ENCODE measurements around the gene JAG2.

Gene JAG2

DNA sequence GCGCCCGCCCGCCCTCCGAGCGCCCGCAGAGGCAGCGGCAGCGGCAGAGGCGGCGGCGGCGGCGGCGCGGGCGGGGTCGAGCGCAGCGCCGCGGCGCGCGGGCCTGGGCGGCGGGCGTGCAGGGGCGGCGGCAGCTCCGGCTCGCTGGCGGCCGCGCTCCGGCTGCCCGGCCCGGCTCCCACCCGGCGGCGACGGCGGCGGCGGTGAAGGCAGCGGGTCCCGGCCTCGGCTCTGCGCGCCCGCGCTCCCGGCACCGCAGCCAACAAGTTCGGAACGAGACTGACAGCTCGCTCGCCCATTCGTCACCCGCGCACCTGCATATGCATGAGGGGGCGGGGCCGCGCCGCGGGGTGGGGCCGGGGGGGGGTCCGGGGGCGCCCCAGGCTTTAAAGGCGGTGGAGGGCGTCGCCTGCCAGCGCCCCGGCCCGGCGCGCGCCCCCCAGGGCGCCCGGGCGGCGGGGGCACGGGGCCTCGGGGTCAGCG, at the start of gene JAG2:
TSS of gene JAG2 (minus strand) at position 281 of the 483 bp plus-strand sequence. CDS start 356 bp downstream, outside the sequence.
- DNase-seq (ENCODE audit: low read depth in 1 of 2, low spot score in 1 of 2), result peak in 1 of 2 donors; percentile 36

GRCh38 chr14:105217774-105218173, 49.2 kb upstream of the JAG2 start:
- no peak for DNase-seq (ENCODE audit: low read depth in 1 of 2, low spot score in 1 of 2)

DNA sequence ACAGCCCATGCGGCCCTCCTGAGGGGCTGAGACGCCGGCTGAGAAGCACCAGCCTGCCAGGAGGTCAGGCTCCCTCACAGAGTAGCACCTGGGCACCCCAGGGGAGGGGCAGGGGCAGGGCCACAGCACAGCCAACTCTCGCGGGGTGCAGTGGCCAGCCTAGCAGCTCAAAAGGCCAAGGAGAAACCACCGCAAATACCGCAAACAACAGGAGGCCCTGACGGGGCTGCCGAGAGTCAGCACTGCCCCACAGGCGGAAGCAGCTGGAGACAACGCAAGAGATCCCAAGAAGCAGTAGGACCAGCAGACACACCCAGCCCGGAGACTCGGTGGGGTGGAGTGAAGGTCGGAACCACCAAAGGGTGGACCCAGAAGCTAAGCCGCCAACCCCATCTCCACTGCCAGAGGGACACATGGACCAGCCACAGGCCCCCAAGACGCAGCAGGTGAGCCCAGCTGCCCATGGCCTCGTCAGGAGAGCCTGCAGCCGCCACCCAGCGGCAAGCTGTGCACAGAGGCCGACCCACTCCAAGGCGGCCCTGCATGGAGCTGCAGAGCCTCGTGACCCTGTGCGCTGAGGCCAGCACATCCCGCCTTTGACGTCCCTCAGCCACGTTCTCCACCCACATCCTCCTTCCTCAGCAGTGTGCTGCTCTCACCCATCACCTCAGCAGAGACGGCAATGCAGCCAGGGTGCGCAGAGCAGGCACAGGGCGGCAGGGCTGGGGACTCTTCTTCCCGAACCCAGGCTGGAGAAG, 48.1 kb upstream of the JAG2 start:
- no peak for DNase-seq (ENCODE audit: low read depth in 1 of 2, low spot score in 1 of 2)

- DNase-seq (ENCODE audit: low read depth in 1 of 2, low spot score in 1 of 2), result no peak
Measured at GRCh38 chr14:105215602-105216001, 47.0 kb upstream of the JAG2 start.

DNA sequence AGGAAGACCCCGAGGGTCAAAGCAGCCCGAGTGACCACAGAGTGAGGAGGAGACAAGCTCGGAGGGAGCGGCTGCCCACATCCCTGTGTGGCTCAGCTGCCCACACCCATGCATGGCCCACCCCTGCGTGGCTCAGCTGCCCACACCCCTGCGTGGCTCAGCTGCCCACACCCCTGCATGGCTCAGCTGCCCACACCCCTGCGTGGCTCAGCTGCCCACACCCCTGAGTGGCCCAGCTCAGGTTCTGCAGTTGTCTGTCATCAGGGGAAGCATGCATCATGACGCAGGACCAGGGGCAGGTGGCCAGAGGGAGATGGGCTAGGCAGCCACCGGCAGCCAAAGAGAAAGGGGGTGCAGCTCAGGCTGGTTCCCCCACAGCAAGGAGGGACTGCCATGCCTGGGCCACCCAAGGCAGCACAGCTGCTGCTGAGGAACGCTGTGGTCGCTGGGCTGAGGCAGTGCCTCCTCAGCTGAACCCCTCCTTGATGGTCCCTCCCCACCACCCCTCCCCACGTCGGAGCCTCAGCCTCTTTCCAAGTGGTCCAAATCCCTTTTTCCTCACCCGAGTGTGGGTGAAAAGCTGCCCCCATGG, 45.8 kb upstream of the JAG2 start:
- no peak for DNase-seq (ENCODE audit: low read depth in 1 of 2, low spot score in 1 of 2)

GRCh38 chr14:105213361-105213760, 44.8 kb upstream of the JAG2 start:
- DNase-seq (ENCODE audit: low read depth in 1 of 2, low spot score in 1 of 2), result no peak

DNA sequence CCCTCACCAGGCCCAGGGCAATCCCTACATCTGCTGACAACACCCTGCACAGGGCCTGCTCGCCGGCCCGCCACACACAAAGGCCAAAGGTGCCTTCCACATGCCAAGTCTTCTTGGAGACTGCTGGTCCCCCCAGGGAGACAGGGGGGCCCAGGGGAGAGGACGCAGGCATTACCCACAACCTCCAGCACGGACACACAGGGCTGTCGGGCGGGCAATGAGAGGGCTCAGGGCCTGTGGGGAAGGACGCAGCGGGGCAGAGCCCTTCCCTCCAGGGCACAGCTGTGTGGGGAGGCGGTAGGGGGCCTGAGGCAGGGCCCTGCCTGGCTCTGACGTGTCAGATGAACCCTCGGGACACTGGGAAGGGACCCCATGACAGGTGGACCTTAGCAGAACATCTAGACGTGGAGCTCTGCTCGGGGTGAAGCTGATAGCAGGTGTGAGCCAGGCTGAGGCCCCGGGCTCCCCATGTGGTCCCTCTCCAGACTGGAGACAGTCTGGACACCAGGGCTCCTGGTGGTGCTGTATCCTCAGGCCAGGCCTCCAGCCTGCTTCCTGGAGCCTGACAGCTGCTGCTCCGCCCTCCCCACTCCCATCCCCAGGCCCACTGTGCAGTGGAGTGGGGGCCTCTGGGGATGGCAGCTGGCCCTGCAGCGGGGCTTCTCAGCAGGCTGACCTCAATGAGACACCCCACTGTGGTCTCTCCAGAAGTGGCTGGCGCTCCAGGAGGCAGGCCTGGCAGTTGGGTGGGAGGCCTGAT, 44.1 kb upstream of the JAG2 start:
- no peak for DNase-seq (ENCODE audit: low read depth in 1 of 2, low spot score in 1 of 2)

DNA sequence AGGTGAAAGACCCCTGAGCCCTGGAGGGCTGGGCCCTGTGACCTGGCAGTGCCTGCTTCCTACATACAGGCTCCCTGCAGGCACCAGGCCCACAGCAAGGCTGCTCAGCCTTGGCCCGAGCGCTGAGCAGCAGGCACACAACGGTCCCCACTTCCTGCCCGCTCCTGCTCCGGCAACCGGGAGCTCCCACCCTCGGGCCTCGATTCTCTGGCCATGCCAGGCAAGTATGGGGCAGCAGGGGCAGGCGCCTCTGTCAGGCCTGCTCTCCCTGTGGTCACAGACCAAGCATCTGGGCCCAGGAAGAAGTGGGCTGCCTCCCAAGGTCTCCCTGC, 43.1 kb upstream of the JAG2 start:
- no peak for DNase-seq (ENCODE audit: low read depth in 1 of 2, low spot score in 1 of 2)

- no peak for DNase-seq (ENCODE audit: low read depth in 1 of 2, low spot score in 1 of 2)
Measured at GRCh38 chr14:105211086-105211757, 42.6 kb upstream of the JAG2 start.

DNA sequence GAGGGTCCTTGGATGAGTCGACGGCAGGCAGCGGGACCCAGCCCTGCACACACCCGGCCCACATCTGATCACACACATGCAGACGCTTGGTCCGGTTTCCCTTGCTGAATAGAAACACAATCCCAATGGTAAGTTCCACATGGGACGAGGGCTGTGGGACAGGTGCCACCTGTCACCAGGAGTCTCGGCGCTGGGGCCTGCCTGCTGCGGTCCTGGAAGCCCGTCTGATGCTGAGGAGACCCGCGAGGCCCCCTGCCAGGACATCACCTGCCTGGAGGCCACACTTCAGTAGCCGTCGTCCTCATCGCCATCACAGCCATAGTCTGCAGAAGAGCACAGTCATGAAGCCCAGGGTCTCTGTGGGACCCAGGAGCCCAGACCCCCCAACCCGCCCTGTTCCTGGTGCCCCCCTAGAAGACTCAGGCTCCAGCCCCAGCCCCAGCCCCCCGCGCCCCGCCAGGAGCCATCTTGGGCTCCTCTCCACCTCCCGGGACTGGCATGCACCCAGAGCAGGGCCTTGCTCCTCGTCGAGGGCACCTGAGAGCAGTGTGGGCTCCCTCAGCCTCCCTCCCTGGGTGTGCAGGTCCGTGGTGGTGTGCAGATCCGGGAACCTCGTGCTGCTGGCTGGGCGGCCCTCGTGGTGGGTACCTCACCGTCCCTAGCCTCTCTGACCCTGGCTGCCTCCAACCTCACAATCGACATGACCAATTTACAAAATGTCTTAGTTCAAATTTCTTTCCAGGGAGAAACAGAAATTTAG, 41.9 kb upstream of the JAG2 start:
- no peak for DNase-seq (ENCODE audit: low read depth in 1 of 2, low spot score in 1 of 2)

DNA sequence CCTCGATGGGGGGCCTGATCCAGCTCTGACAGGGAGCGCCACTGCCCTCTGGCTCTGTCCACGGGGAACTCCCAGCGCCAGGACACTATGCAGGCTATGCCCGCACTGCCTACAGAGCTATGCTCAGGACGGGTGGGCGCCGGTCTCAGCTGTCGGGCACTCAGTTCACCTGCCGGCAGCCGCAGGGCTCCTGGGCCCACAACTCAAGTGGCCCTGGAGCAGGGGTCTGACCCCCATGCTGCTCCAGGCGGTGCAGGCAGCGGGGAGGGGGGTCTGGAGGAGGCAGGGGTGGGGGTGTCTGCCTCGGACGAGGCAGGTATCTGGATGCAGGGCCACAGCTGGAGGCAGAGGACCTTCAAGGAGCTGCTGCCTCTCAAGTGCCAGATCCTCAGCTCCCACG, 41.1 kb upstream of the JAG2 start:
- DNase-seq (ENCODE audit: low read depth in 1 of 2, low spot score in 1 of 2), result no peak

- DNase-seq (ENCODE audit: low read depth in 1 of 2, low spot score in 1 of 2), result no peak
Measured at GRCh38 chr14:105209091-105209490, 40.5 kb upstream of the JAG2 start.

DNA sequence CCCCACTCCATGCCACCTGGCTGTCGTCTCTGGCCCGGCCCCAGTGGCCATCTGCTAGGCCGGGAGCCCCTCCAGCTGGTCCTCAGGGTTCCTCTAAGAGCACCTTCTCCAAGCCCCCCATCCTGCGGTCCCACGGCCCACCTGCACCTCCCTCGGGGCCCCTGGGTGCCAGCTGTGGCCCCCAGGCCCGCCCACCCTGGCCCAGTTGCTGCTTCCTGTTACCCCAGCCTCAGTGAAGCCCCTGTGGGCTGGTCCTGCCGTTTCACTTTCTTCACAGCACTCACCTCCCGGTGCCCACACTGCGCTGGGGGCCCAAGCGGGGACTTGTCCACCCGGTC, 40.1 kb upstream of the JAG2 start:
- no peak for DNase-seq (ENCODE audit: low read depth in 1 of 2, low spot score in 1 of 2)

DNA sequence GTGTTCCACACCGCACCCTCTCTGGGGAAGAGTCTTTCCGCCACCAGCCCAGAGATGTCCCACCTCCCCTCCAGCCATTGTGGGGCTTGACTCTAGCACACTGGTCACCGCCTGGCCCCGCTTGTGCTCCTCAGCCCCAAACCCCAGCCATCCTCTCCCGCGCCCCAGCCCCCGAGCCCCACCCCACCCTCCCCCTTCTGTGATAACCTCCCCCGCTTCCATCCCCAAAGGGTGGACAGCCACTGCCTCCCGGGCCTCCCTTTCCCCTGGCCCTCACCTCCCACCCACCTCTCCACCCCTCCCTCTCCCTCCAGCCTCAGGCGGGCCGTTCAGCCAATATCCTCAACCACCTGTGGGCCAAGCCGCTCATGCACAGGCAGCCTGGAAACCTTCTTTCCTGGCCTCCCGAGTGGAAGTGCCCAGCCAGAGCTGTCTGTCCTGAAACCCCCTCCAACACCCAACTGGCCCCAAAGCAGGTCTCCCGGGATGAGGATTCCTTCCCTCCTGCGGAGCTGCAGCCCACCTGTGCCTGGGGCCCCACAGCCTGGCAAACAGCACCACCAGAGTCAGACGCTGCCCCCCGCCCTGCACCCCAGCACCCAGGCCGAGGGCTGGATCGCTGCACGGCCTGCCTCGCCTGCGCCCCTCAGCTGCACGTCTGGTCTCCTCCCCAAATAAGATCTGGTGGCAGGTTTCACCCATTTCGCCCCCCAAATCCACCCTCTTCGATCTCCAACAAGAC, 39.6 kb upstream of the JAG2 start:
- DNase-seq (ENCODE audit: low read depth in 1 of 2, low spot score in 1 of 2), result no peak

GRCh38 chr14:105207460-105207901, 38.9 kb upstream of the JAG2 start:
- no peak for DNase-seq (ENCODE audit: low read depth in 1 of 2, low spot score in 1 of 2)

DNA sequence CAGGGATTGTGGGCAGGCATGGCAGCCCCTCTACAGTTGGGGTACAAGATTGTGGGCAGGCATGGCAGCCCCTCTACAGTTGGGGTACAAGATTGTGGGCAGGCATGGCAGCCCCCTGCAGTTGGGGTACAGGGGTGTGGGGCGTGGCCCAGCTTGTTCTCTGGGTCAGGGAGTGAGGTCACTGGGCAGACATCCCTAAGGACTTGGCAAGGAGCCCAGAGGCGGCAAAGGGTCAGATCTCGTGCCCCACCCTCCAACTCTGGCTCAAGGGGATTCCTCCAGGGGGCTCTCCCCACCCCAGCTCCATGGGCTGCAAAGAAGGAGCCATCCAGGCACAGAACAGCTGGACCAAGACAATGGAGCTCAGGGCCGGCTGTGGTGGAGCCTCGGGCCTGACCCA, 38.3 kb upstream of the JAG2 start:
- no peak for DNase-seq (ENCODE audit: low read depth in 1 of 2, low spot score in 1 of 2)

GRCh38 chr14:105205673-105206208, 37.2 kb upstream of the JAG2 start:
- DNase-seq (ENCODE audit: low read depth in 1 of 2, low spot score in 1 of 2), result no peak

GRCh38 chr14:105204931-105205672, 36.5 kb upstream of the JAG2 start:
- no peak for DNase-seq (ENCODE audit: low read depth in 1 of 2, low spot score in 1 of 2)

- DNase-seq (ENCODE audit: low read depth in 1 of 2, low spot score in 1 of 2), result no peak
Measured at GRCh38 chr14:105204206-105204930, 35.8 kb upstream of the JAG2 start.

All from stimulated activated CD4-positive, alpha-beta T cell treated with anti-CD3 and anti-CD28 coated beads, Interleukin-15, amount 100 ng/mL, for 1 hour (primary cell).